HEK293 (cell line): ENCODE results near the gene ABCC12.

Source experiments
- CTCF ChIA-PET: fragments of 350-600 bp; formaldehyde crosslinking; extraction: SDS; loops from one replicate; lab custom pipeline; 2021; ENCODE audit warnings: antibody characterized with exemption; lab: Yijun Ruan, JAX
- POLR2A ChIA-PET: fragments of 300-600 bp; formaldehyde crosslinking; extraction: SDS; loops from one replicate; lab custom pipeline; 2020; ENCODE audit warnings: antibody characterized with exemption, inconsistent platforms; lab: Yijun Ruan, JAX
- H3K27ac ChIP-seq: fragments of 200-500 bp; sonication (Bioruptor generic); 2 replicates; pipeline ENCODE4 v1.5.1; 2014; ENCODE audit warnings: low read depth, low read length, control low read depth, inconsistent platforms; ENCODE audit errors: extremely low read depth
- H3K36me3 ChIP-seq, 2 experiments: fragments of 200-500 bp in 1 of 2; sonication (Bioruptor generic) in 1 of 2; 1 replicate in 1 of 2; 2 replicates in 1 of 2; pipeline ENCODE4 v1.5.1; 2014 to 2017; ENCODE audit warnings: inconsistent platforms in 2 of 2, low read length in 2 of 2; ENCODE audit not compliant: control insufficient read depth in 2 of 2, insufficient read depth in 1 of 2
- H3K4me1 ChIP-seq: fragments of 200-500 bp; sonication (Bioruptor generic); 2 replicates; pipeline ENCODE4 v1.5.1; 2014; ENCODE audit warnings: mild to moderate bottlenecking, low read length, inconsistent platforms; ENCODE audit not compliant: control insufficient read depth, insufficient read depth
- H3K4me3 ChIP-seq: 2 replicates; pipeline ENCODE4 v1.5.1; 2011; ENCODE audit warnings: low read depth, mild to moderate bottlenecking, control low read depth, low read length, moderate library complexity
- H3K9me3 ChIP-seq: fragments of 200-500 bp; sonication (Bioruptor generic); 2 replicates; pipeline ENCODE4 v1.5.1; 2014; ENCODE audit warnings: low read depth, low read length, inconsistent platforms; ENCODE audit not compliant: control insufficient read depth, insufficient read depth
- KLF16 ChIP-seq: fragments of 450-650 bp; formaldehyde crosslinking; IDR thresholded peaks from 2 replicates; pipeline ENCODE4 v1.5.1; 2017; ENCODE audit warnings: missing biosample characterization, missing genetic modification characterization
- REPIN1 ChIP-seq: fragments of 450-650 bp; formaldehyde crosslinking; IDR thresholded peaks from 2 replicates; pipeline ENCODE4 v1.5.1; 2017; ENCODE audit warnings: missing biosample characterization, missing genetic modification characterization, low read depth
- SETDB1 ChIP-seq: IDR thresholded peaks from one replicate; pipeline ENCODE4 v1.6.1; 2017; ENCODE audit warnings: mild to moderate bottlenecking, low read length, moderate library complexity, mixed read lengths; ENCODE audit not compliant: insufficient read length
- ZNF157 ChIP-seq: fragments of 450-650 bp; formaldehyde crosslinking; IDR thresholded peaks from 2 replicates; pipeline ENCODE4 v1.5.1; 2016; ENCODE audit warnings: missing biosample characterization, missing genetic modification characterization
- ZNF169 ChIP-seq: fragments of 450-650 bp; formaldehyde crosslinking; IDR thresholded peaks from 2 replicates; pipeline ENCODE4 v1.5.1; 2016; ENCODE audit warnings: missing biosample characterization, missing genetic modification characterization
- ZNF416 ChIP-seq: fragments of 450-650 bp; formaldehyde crosslinking; IDR thresholded peaks from 2 replicates; pipeline ENCODE4 v1.5.1; 2016; ENCODE audit warnings: missing biosample characterization, missing genetic modification characterization
- ZNF473 ChIP-seq: fragments of 450-650 bp; formaldehyde crosslinking; IDR thresholded peaks from 2 replicates; pipeline ENCODE4 v1.5.1; 2017; ENCODE audit warnings: missing biosample characterization, missing genetic modification characterization
- TF ChIP-seq, protein P1 (sequence below): fragments of 450-650 bp; formaldehyde crosslinking; IDR thresholded peaks from 2 replicates; pipeline ENCODE4 v1.5.1; 2016; ENCODE audit warnings: missing biosample characterization, missing genetic modification characterization, borderline replicate concordance
- TF ChIP-seq, protein P2 (sequence below): fragments of 450-650 bp; formaldehyde crosslinking; IDR thresholded peaks from 2 replicates; pipeline ENCODE4 v1.5.1; 2016; ENCODE audit warnings: missing biosample characterization, missing genetic modification characterization
- TF ChIP-seq, protein P3 (sequence below): fragments of 450-650 bp; formaldehyde crosslinking; IDR thresholded peaks from 2 replicates; pipeline ENCODE4 v1.5.1; 2016; ENCODE audit warnings: missing biosample characterization, missing genetic modification characterization
- TF ChIP-seq, protein P4 (sequence below): fragments of 450-650 bp; IDR thresholded peaks from 2 replicates; pipeline ENCODE4 v1.5.1; 2018; ENCODE audit warnings: missing biosample characterization, mild to moderate bottlenecking, missing genetic modification characterization
- TF ChIP-seq, protein P5 (sequence below): fragments of 450-650 bp; formaldehyde crosslinking; IDR thresholded peaks from 2 replicates; pipeline ENCODE4 v1.5.1; 2017; ENCODE audit warnings: missing biosample characterization, missing genetic modification characterization

The ABCC12 gene

DNA sequence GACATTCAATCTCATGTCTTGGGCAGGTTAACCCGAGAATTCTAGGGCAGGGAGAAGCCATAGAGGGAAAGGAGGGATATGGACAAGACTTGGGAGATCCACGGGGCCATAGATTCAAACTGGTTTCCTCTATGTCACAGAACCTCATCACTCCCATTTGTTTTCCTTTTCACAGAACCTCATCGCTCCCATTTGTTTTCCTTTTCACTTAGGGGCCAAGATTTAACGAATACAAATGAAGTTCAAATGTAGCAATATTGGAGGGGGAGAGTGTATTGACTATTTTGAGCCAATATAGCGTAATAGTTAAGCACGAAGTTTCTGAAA, 49.0 kb upstream of the ABCC12 start (continued):
- TF ChIP-seq, protein P1, sequence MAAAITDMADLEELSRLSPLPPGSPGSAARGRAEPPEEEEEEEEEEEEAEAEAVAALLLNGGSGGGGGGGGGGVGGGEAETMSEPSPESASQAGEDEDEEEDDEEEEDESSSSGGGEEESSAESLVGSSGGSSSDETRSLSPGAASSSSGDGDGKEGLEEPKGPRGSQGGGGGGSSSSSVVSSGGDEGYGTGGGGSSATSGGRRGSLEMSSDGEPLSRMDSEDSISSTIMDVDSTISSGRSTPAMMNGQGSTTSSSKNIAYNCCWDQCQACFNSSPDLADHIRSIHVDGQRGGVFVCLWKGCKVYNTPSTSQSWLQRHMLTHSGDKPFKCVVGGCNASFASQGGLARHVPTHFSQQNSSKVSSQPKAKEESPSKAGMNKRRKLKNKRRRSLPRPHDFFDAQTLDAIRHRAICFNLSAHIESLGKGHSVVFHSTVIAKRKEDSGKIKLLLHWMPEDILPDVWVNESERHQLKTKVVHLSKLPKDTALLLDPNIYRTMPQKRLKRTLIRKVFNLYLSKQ (tag by site-specific recombination): no peak
- TF ChIP-seq, protein P2, sequence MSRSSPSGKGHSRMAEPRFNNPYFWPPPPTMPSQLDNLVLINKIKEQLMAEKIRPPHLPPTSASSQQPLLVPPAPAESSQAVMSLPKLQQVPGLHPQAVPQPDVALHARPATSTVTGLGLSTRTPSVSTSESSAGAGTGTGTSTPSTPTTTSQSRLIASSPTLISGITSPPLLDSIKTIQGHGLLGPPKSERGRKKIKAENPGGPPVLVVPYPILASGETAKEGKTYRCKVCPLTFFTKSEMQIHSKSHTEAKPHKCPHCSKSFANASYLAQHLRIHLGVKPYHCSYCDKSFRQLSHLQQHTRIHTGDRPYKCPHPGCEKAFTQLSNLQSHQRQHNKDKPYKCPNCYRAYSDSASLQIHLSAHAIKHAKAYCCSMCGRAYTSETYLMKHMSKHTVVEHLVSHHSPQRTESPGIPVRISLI (tag by site-specific recombination): no peak
- TF ChIP-seq ZNF416 (tag by site-specific recombination) (no peak), KLF16 (no peak), SETDB1 (no peak), ZNF169 (tag by site-specific recombination) (no peak)
- TF ChIP-seq, protein P3, sequence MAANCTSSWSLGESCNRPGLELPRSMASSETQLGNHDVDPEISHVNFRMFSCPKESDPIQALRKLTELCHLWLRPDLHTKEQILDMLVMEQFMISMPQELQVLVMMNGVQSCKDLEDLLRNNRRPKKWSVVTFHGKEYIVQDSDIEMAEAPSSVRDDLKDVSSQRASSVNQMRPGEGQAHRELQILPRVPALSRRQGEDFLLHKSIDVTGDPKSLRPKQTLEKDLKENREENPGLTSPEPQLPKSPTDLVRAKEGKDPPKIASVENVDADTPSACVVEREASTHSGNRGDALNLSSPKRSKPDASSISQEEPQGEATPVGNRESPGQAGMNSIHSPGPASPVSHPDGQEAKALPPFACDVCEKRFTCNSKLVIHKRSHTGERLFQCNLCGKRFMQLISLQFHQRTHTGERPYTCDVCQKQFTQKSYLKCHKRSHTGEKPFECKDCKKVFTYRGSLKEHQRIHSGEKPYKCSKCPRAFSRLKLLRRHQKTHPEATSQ (tag by site-specific recombination): no peak

DNA sequence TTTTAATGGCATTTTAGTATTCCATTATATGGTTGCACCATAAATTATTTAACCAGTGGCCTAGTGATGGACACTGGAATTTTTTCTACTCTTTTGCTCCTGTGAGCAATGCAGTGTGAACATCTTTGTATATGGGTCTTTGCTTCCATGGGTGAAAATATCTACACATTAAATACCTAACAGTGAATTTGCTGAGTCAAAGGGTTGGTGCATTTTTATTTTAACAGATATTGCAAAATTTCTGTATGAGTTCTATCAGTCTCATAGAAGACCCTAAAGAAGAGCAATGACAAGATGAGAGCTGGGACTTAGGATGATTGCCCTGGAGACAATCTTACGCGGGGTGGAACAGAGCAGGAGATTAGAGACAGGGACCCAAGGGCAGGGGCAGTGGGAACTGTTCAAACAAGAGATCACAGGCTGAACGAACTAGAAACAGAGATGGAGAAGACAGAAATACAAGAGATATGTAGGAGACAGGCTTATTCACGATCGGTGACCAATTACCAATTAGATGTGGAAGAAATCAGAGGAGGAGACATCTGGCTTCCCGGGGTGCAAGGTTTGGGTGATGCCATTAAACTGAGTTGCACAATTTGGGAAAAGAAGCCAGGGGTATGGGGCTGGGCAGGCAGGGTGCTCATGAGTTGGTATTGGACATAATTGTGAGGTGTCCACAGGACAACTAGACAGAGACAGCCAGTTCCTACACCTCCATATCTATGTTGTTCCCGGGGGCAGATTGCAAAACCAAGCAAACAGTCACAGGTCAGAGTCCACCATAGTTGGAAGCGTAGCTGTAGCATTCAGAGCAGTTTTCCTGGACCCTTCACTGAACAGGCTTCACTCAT, 48.4 kb upstream of the ABCC12 start:
- ChIA-PET CTCF (no interaction called here), POLR2A (no interaction called here)
- Histone ChIP-seq H3K4me1 (no peaks in the 10 kb centered on the region), H3K36me3 (no peaks in the 10 kb centered on the region), H3K9me3 (no peaks in the 10 kb centered on the region), H3K27ac (no peak overlapping the region), H3K4me3 (no peak overlapping the region)
- TF ChIP-seq ZNF157 (tag by site-specific recombination): peak; percentile 1; the same call in 1 of the 2 replicates
- TF ChIP-seq ZNF473 (tag by site-specific recombination): no peak

DNA sequence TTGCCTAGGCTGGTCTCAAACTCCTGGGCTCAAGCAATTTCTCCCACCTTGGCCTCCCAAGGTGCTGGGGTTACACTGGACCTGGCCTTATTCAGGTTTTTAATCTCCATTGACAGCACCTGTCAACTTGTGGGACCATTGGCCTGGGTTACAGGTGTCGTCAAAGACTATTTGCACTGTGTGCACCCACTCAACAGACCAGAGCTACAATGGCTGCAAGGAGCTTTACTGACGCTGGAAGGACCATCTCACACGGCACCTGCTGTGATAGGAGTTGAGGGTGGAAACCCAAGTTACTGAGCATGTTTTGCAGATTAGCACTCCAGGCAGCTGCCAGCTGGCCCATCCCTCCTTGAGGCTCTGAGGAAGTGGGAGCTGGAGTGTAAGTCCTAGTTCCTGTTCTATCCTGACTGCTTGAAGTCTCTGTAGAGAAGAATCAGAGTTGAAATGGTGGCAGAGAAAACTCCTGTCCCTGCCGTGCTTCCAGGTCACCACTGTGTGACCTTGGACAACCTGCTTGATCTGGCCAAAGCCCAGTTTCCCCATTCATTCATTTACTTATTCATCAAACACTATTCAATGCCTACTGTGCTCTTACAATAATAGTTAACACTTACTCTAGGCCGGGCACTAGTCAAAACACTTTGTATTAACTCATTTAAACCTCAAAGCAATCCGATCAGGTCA, 45.9 kb upstream of the ABCC12 start:
- no peaks in the 10 kb centered on the region for H3K4me1 ChIP-seq
- CTCF ChIA-PET: no interaction called here
- H3K27ac ChIP-seq: no peak overlapping the region
- TF ChIP-seq REPIN1 (tag by site-specific recombination): no peak
- TF ChIP-seq, protein P3 (tag by site-specific recombination): no peak
- TF ChIP-seq, protein P4, sequence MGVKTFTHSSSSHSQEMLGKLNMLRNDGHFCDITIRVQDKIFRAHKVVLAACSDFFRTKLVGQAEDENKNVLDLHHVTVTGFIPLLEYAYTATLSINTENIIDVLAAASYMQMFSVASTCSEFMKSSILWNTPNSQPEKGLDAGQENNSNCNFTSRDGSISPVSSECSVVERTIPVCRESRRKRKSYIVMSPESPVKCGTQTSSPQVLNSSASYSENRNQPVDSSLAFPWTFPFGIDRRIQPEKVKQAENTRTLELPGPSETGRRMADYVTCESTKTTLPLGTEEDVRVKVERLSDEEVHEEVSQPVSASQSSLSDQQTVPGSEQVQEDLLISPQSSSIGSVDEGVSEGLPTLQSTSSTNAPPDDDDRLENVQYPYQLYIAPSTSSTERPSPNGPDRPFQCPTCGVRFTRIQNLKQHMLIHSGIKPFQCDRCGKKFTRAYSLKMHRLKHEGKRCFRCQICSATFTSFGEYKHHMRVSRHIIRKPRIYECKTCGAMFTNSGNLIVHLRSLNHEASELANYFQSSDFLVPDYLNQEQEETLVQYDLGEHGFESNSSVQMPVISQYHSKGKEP (tag by site-specific recombination): no peak
- TF ChIP-seq, protein P5, sequence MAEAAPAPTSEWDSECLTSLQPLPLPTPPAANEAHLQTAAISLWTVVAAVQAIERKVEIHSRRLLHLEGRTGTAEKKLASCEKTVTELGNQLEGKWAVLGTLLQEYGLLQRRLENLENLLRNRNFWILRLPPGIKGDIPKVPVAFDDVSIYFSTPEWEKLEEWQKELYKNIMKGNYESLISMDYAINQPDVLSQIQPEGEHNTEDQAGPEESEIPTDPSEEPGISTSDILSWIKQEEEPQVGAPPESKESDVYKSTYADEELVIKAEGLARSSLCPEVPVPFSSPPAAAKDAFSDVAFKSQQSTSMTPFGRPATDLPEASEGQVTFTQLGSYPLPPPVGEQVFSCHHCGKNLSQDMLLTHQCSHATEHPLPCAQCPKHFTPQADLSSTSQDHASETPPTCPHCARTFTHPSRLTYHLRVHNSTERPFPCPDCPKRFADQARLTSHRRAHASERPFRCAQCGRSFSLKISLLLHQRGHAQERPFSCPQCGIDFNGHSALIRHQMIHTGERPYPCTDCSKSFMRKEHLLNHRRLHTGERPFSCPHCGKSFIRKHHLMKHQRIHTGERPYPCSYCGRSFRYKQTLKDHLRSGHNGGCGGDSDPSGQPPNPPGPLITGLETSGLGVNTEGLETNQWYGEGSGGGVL (tag by site-specific recombination): no peak
- TF ChIP-seq, all 188 proteins: peak for 0
- H3K36me3 ChIP-seq: no peaks in the 10 kb centered on the region
- POLR2A ChIA-PET: no interaction called here
- H3K4me3 ChIP-seq: no peak overlapping the region
- no peaks in the 10 kb centered on the region for H3K9me3 ChIP-seq
